CD1c-positive myeloid dendritic cell (primary cell): ENCODE data around the gene FKBP8.

Experiments used
- DNase-seq: peaks from one replicate; pipeline ENCODE4 v3.0.0-alpha.2; 2016; ENCODE audit errors: extremely low spot score

FKBP8 gene

GRCh38 chr19:18502246-18502637 is 41.1 kb downstream of the FKBP8 start:
- no peak for DNase-seq

DNA sequence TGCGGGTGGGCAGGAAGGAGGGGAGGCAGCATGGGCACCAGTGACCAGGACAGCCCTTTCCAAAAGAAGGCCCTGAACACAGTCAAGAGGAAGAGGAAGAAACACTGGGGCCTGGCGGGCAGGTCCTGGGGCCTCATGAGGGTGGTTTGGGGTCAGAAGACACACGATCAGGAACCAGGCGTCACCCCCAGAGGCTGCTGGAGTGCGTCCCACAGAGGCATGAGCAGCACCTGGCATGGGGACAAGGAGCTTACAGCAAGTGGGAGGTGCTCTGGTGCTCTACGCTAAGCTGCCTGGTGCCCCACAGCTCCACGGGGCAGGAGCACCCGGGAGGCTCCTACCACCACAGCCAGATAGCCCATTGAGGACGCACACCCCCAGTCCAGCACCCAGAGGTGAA is 41.5 kb downstream of the FKBP8 start:
- peak; percentile 45 for DNase-seq

DNA sequence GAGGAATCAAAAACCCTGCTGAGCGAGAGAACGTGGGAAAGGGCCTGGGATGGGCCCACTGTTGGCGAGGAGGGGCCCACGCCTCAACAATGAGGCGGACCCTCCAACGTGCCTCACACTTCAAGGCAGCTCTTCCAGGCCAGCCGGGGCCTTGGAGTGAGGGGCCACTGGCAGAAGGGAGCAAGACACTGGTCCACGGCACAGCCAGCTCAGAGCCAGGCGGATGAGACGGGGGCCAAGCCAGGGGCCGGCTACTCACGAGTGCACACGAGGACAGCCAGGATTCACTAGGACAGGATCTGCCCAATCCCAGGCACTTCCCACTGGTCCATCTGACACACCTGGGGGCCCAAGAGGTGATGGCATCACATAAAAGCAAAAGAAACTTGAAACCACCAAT is 42.0 kb downstream of the FKBP8 start:
- no peak for DNase-seq

GRCh38 chr19:18500799-18501198 is 42.6 kb downstream of the FKBP8 start:
- no peak for DNase-seq

GRCh38 chr19:18500376-18500775 is 43.0 kb downstream of the FKBP8 start:
- DNase-seq = no peak

- DNase-seq = peak; percentile 40
Measured at GRCh38 chr19:18499055-18499775, 44.2 kb downstream of the FKBP8 start.

GRCh38 chr19:18496980-18497256 is 46.5 kb downstream of the FKBP8 start:
- DNase-seq = no peak

- DNase-seq = peak; percentile 80
Measured at GRCh38 chr19:18496167-18496979, 47.0 kb downstream of the FKBP8 start.

DNA sequence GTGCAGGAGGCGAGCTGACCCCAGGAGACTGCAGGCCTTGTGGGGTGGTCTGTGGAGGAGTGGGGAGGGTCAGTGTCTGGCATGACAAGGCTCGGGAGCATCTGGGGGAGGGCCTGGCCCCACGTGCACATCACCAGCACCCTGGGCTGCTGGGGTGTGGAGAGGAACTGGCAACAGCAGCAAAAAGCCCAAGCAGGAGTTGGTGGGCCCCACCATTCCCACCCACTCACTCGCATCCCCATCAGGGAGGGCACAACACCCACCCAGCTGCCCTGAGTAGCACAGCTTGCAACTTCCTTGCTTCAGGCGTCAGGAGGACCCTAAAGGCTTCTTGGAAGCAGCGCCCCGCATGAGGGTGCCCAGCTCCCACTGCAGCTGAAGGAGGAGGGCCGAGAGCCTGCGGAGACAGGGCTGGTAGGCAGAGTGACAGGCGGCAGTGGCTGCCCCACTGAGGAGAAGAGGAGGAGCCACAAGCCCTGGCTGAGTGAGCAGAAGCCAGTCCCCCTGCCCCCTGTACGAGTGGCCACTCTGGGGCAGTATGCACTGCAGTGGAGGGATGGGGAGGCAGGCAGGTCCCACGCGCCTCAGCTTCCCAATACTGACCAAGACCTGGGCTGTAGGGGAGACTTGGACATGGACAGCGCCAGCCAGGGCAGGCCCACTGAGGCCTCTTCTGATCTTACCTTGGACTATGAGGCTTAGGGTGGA is 48.0 kb downstream of the FKBP8 start:
- no peak for DNase-seq

- DNase-seq = no peak
Measured at GRCh38 chr19:18494267-18494607, 49.1 kb downstream of the FKBP8 start.

- no peak for DNase-seq
Measured at GRCh38 chr19:18493440-18494266, 49.7 kb downstream of the FKBP8 start.

GRCh38 chr19:18491995-18492953 is 51.1 kb downstream of the FKBP8 start:
- no peak for DNase-seq

GRCh38 chr19:18490728-18491127 is 52.6 kb downstream of the FKBP8 start:
- no peak for DNase-seq

GRCh38 chr19:18489627-18490184 is 53.7 kb downstream of the FKBP8 start:
- DNase-seq = no peak

DNA sequence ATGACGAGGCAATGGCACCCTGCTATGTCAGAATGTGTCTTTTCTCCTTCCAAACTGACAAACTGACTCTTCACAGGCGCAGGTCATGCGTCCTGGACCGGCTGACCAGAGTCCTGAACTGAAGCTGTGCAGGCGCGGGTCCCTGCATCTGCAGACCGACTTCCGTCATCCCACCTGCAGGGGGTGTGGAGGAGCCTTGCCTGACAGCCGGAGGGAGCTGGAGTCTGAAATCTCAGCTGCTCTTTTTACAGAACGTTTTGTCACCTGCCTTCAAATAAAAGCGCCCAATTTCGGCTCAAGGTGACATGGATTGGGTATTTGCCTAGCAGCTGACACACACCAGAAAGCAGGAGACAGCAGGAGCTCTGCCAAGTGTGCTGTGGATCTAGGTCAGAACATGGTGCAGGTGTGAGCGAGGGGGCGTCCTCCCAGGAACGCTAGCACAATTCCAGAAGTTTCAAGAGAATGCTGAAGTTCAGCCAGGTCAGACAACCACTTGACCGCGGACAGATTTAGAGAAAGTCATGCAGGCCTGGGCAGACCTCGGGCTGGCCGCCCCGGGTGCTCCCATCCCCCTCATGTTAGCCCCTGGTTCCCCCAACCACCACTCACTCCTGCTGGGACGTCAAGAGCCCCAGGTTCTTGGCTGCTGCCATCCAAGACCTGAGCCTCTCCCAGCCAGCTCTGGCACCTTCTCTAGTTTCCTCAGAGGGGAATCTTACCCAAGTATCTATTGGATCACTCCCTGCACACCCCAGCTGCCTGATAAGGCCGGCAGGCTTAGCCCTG is 54.3 kb downstream of the FKBP8 start:
- DNase-seq = no peak

- DNase-seq = peak; percentile 43
Measured at GRCh38 chr19:18488403-18488723, 55.0 kb downstream of the FKBP8 start.

- DNase-seq = no peak
Measured at GRCh38 chr19:18487576-18488402, 55.6 kb downstream of the FKBP8 start.

- DNase-seq = no peak
Measured at GRCh38 chr19:18486746-18487145, 56.6 kb downstream of the FKBP8 start.

DNA sequence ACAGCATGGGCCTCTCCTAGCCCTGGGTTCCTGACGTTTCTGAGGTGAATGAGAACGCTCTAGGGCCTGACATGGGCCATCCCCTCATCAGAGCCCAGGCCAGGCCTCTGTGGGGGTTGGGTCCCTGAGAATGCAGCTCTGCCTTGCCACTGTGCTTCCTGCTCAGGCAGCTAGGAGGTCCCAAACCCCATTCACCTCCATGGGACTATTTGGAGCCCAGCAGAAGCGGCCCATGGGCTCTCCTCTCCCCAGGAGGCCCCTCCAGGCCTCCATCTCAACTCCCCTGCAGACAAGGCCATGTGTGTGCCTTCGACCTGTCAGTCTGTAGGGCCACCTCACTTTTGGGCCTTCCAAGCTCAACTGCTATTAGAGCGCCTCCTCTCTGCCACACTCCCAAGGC is 58.4 kb downstream of the FKBP8 start:
- no peak for DNase-seq
